SJSA1 (cell line): Measurements from ENCODE around the gene PECR. TPM values are rescaled to one million over a fixed set of nuclear protein-coding genes. Genes with fewer than 3 reads are reported as not detected.
A peak's percentile ranks its signal among the peaks of the same experiment; 100 is the strongest.

Experiments
- DNase-seq, 2 experiments: peaks; one replicate each; pipeline ENCODE4 v3.0.0-alpha.2; 2015 to 2020; ENCODE audit warnings: low spot score in 2 of 2, low read depth in 1 of 2
- H3K27ac ChIP-seq: fragments of 250-450 bp; sonication (Bioruptor Pico); 2 replicates; pipeline ENCODE4 v1.5.1; 2020; ENCODE audit warnings: mild to moderate bottlenecking, moderate library complexity
- H3K27me3 ChIP-seq: fragments of 250-450 bp; sonication (Bioruptor Pico); replicated peaks from 2 replicates; pipeline ENCODE4 v1.5.1; 2020; ENCODE audit warnings: mild to moderate bottlenecking, moderate library complexity
- H3K36me3 ChIP-seq: fragments of 250-450 bp; sonication (Bioruptor Pico); 2 replicates; pipeline ENCODE4 v1.5.1; 2020; ENCODE audit warnings: mild to moderate bottlenecking
- H3K4me1 ChIP-seq: fragments of 250-450 bp; sonication (Bioruptor Pico); replicated peaks from 2 replicates; pipeline ENCODE4 v1.6.1; 2021; ENCODE audit warnings: mild to moderate bottlenecking
- H3K4me3 ChIP-seq: fragments of 250-450 bp; sonication (Bioruptor Pico); 2 replicates; pipeline ENCODE4 v1.5.1; 2020; ENCODE audit warnings: mild to moderate bottlenecking
- H3K9me3 ChIP-seq: fragments of 250-450 bp; sonication (Bioruptor Pico); replicated peaks from 2 replicates; pipeline ENCODE4 v1.5.1; 2020; ENCODE audit warnings: mild to moderate bottlenecking
- total RNA-seq: library from RNA; depleted of rRNA; stranded (reverse); fragments of >200 nt; shearing (Covaris generic); gene quantifications from 2 replicates; pipeline ENCODE4 v1.2.3, GENCODE V29; 2014; rRNA removed

The PECR gene
- total RNA-seq, result 7.8 and 24.7 TPM in 2 replicates

DNA sequence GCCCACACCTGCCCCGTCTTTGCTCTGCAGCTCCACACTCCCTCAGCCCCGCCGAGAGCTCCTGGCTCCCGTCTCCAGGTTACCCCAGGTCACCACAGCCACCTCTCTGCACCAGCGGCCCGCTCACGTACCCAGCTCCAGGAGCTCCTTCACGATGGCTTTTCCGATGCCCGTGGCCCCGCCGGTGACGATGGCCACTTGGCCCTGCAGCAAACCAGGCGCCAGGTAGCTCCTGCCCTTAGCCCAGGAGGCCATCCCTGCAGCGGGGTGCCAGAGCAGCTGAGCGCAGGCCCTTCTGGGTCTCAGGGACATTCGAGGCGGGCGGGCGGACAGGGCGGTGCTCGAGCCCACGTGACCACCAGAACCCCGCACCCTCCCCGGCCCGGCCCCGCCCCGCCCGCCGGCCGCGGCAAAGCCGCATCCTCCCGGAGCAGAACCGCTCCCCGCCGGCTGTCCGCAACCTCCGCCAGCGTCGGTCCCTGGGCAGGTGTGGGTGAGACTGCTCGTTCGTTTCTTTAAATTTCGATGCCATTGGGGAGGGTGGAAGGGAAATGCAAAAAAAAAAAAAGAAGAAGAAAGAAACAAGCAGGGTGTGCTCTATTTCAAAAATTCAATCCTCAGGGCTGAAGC lies at the start of gene PECR, which contains the start of gene TMEM169:
PECR (minus strand) TSS at position 323 of the 630 bp plus-strand sequence; CDS start at position 255, 68 bp downstream.
TMEM169 (plus strand) TSS at position 433 of the 630 bp plus-strand sequence. CDS start 14,045 bp downstream, outside the sequence.
- DNase-seq, result peak; percentile 29 to 65
- Histone ChIP-seq H3K27me3 (peaks cover 3% of the 10 kb centered on the region; the same call in 1 of the 2 replicates), H3K27ac (no peak within 1 kb of the TSS)

GRCh38 chr2:216130346-216130971 lies 48.9 kb upstream of the PECR start:
- DNase-seq, result no peak
- Histone ChIP-seq H3K27ac (no peak overlapping the region), H3K4me3 (no peak overlapping the region), H3K27me3 (no peaks in the 10 kb centered on the region), H3K4me1 (no peaks in the 10 kb centered on the region), H3K9me3 (no peaks in the 10 kb centered on the region), H3K36me3 (peaks cover 97% of the 10 kb centered on the region)

More for the DNA sequence above, at the start of gene PECR, which contains the start of gene TMEM169:
- no peaks in the 10 kb centered on the region for H3K36me3 ChIP-seq
- H3K4me1 ChIP-seq, result peaks cover 22% of the 10 kb centered on the region
- peak within 1 kb of the TSS; percentile 48 for H3K4me3 ChIP-seq
- H3K9me3 ChIP-seq, result no peaks in the 10 kb centered on the region

DNA sequence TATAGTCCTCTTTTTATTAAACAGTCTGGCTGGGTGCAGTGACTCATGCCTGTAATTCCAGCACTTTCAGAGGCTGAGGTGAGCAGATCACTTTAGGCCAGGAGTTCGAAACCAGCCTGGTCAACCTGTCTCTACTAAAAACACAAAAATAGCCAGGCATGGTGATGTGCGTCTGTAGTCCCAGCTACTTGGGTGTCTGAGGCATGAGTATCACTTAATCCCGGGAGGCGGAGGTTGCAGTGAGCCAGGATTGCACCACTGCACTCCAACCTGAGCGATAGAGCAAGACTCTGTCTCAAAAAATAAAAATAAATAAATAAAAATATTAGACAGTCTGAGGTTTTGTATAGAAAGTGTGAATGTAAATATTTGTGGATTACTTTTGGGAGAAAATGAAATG lies 45.3 kb upstream of the PECR start:
- Histone ChIP-seq H3K4me3 (no peak overlapping the region), H3K27ac (no peak overlapping the region), H3K36me3 (peaks cover 97% of the 10 kb centered on the region), H3K27me3 (no peaks in the 10 kb centered on the region), H3K4me1 (no peaks in the 10 kb centered on the region), H3K9me3 (no peaks in the 10 kb centered on the region)
- DNase-seq, result no peak

DNA sequence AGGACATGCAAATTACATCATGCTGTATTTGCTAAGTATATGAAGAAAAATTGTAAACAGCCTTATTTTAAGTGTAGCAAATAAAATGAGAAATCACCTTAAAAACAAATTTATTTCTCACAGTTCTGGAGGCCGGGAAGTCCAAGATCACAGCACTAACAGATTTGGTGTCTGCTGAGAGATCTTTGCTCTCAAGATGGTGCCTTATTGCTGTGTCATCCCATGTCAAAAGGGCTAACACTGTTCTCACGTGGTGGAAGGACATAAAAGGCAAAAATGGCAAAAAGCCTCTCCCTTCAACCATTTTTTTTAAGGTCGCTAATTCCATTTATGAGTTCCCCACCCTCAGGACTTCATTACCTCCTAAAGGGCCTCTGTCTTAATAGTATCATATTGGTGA lies 39.6 kb upstream of the PECR start:
- Histone ChIP-seq H3K9me3 (no peaks in the 10 kb centered on the region), H3K36me3 (peaks cover 100% of the 10 kb centered on the region), H3K4me1 (peaks cover 4% of the 10 kb centered on the region; the same call in 1 of the 2 replicates), H3K27me3 (no peaks in the 10 kb centered on the region), H3K27ac (no peak overlapping the region), H3K4me3 (no peak overlapping the region)
- DNase-seq, result no peak

DNA sequence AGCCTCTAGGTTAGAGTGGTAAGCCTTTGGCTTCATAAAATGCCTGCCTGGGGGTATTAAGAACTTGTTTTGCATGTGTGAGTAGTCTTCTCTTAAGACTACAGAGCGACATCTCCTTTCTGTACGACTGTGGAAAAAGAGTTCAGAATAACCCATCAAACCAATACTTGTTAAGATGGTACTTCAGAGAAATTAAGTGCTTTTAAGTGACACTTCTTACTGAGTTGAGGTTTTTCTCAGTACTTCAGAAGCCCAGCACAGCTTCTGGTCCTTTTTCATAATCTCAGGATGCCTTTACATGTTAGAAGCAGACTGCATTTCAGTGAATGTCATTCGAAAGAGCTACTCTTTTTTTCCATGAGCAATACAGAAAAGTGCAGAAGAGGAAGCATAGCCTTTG lies 38.4 kb upstream of the PECR start:
- no peaks in the 10 kb centered on the region for H3K9me3 ChIP-seq
- no peaks in the 10 kb centered on the region for H3K27me3 ChIP-seq
- peaks cover 100% of the 10 kb centered on the region for H3K36me3 ChIP-seq
- peaks cover 9% of the 10 kb centered on the region for H3K4me1 ChIP-seq
- no peak for DNase-seq
- no peak overlapping the region for H3K4me3 ChIP-seq
- no peak overlapping the region for H3K27ac ChIP-seq

DNA sequence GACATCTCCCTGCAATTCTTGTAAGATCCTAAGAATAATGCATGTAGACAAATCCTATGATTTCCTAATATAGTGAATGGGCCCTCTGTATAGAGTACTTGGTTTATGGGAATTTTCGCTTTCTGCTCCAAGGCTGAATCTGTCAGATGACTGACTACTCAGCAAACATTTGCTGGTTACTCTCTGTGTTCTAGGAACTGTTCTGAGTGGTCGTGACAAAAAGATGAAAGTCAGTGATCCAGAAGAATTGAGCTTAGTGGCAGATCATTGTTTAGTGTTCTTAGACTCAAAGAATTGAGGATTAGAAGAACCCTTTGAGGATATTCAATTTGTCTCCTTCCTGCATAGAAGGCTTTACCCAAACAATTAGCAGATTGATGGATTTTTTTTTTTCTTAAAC lies 37.5 kb upstream of the PECR start:
- no peaks in the 10 kb centered on the region for H3K9me3 ChIP-seq
- H3K4me1 ChIP-seq, result peaks cover 10% of the 10 kb centered on the region
- no peak overlapping the region for H3K27ac ChIP-seq
- H3K36me3 ChIP-seq, result peaks cover 98% of the 10 kb centered on the region
- H3K27me3 ChIP-seq, result no peaks in the 10 kb centered on the region
- no peak overlapping the region for H3K4me3 ChIP-seq
- DNase-seq, result no peak

- H3K27me3 ChIP-seq, result no peaks in the 10 kb centered on the region
- H3K4me3 ChIP-seq, result no peak overlapping the region
- H3K9me3 ChIP-seq, result no peaks in the 10 kb centered on the region
- H3K4me1 ChIP-seq, result peaks cover 10% of the 10 kb centered on the region
- no peak for DNase-seq
- peaks cover 98% of the 10 kb centered on the region for H3K36me3 ChIP-seq
- no peak overlapping the region for H3K27ac ChIP-seq
These were observed 36.9 kb upstream of the PECR start for GRCh38 chr2:216118474-216118873.

DNA sequence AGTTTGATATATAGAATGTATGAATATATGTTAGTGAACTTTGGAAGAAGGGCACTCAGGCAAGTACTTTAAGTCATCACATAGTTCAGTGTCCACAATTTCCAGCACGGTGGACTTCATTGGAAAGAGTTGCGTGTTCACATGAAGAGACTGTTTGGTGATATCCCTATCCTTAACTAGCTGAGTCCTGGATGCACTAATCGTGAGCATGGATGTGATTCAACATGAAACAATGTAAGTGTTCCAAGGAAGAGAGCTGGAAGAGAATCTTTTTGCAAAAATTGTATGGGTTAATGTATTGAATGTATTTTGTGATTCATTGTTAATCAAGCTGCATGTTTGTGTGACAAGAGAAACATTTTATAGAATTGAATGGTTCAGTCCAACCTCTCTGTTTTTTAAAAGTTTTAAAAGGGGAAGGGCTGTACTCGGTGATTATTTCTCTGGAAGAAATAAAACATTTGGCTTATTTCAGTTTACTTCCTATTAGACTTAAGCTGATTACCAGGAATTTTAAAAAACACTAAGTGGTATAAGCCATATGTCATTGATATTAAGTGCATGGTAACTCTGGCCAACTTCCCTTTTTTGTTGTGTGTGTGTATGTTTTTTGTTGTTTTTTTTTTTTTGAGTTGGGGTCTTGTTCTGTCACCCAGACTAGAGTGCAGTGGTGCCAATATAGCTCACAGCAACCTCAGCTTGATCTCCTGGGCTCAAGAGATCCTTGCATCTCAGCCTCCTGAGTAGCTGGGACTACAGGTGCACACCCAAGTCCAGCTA lies 36.1 kb upstream of the PECR start:
- DNase-seq, result no peak
- H3K4me3 ChIP-seq, result no peak overlapping the region
- no peak overlapping the region for H3K27ac ChIP-seq
- H3K9me3 ChIP-seq, result no peaks in the 10 kb centered on the region
- H3K36me3 ChIP-seq, result peaks cover 98% of the 10 kb centered on the region
- peaks cover 10% of the 10 kb centered on the region for H3K4me1 ChIP-seq
- H3K27me3 ChIP-seq, result no peaks in the 10 kb centered on the region

GRCh38 chr2:216116418-216116817 lies 34.8 kb upstream of the PECR start:
- peaks cover 98% of the 10 kb centered on the region for H3K36me3 ChIP-seq
- no peaks in the 10 kb centered on the region for H3K27me3 ChIP-seq
- peaks cover 10% of the 10 kb centered on the region for H3K4me1 ChIP-seq
- H3K9me3 ChIP-seq, result no peaks in the 10 kb centered on the region
- DNase-seq, result no peak
- no peak overlapping the region for H3K4me3 ChIP-seq
- no peak overlapping the region for H3K27ac ChIP-seq

- Histone ChIP-seq H3K4me1 (peaks cover 14% of the 10 kb centered on the region), H3K36me3 (peaks cover 95% of the 10 kb centered on the region), H3K27ac (peak overlapping the region; percentile 69), H3K4me3 (peak overlapping the region; percentile 29), H3K27me3 (no peaks in the 10 kb centered on the region), H3K9me3 (no peaks in the 10 kb centered on the region)
- peak; percentile 98 to 99 for DNase-seq
These were observed 33.3 kb upstream of the PECR start for GRCh38 chr2:216114714-216115531.

GRCh38 chr2:216114382-216114713 lies 32.7 kb upstream of the PECR start:
- Histone ChIP-seq H3K36me3 (peaks cover 93% of the 10 kb centered on the region), H3K27me3 (no peaks in the 10 kb centered on the region), H3K27ac (no peak overlapping the region), H3K9me3 (no peaks in the 10 kb centered on the region), H3K4me1 (peaks cover 14% of the 10 kb centered on the region), H3K4me3 (no peak overlapping the region)
- DNase-seq, result no peak

- DNase-seq, result no peak
- Histone ChIP-seq H3K4me3 (no peak overlapping the region), H3K27ac (no peak overlapping the region), H3K27me3 (no peaks in the 10 kb centered on the region), H3K36me3 (peaks cover 86% of the 10 kb centered on the region), H3K9me3 (no peaks in the 10 kb centered on the region), H3K4me1 (peaks cover 14% of the 10 kb centered on the region)
These were observed 32.0 kb upstream of the PECR start for GRCh38 chr2:216113572-216113971.

- Histone ChIP-seq H3K27ac (no peak overlapping the region), H3K27me3 (no peaks in the 10 kb centered on the region), H3K9me3 (no peaks in the 10 kb centered on the region), H3K36me3 (peaks cover 80% of the 10 kb centered on the region), H3K4me3 (no peak overlapping the region), H3K4me1 (peaks cover 18% of the 10 kb centered on the region)
- no peak for DNase-seq
These were observed 31.3 kb upstream of the PECR start for GRCh38 chr2:216112926-216113325.
